Epithelial cell of proximal tubule (primary cell): ENCODE measurements around the gene MAP2K7. TPM values are rescaled to one million over a fixed set of nuclear protein-coding genes. Genes with fewer than 3 reads are reported as not detected.

Source experiments
- DNase-seq: peaks from one replicate; pipeline ENCODE4 v3.0.0-alpha.2; 2011; ENCODE audit warnings: low read depth
- H3K4me3 ChIP-seq: 2 replicates; pipeline ENCODE4 v1.5.1; 2011; ENCODE audit warnings: low read depth, mild to moderate bottlenecking, low read length
- total RNA-seq: library from RNA; depleted of rRNA; stranded (reverse); fragments of >200 nt; gene quantifications from 2 replicates; pipeline ENCODE4 v1.2.3, GENCODE V29; 2015
- TF ChIP-seq, protein P1 (sequence below): conservative IDR thresholded peaks from 2 replicates; pipeline ENCODE4 v1.5.1; 2012; ENCODE audit warnings: low read depth, mild to moderate bottlenecking, low read length

The MAP2K7 gene
- total RNA-seq, 1 donor from 2014 or later = 7.6 TPM

DNA sequence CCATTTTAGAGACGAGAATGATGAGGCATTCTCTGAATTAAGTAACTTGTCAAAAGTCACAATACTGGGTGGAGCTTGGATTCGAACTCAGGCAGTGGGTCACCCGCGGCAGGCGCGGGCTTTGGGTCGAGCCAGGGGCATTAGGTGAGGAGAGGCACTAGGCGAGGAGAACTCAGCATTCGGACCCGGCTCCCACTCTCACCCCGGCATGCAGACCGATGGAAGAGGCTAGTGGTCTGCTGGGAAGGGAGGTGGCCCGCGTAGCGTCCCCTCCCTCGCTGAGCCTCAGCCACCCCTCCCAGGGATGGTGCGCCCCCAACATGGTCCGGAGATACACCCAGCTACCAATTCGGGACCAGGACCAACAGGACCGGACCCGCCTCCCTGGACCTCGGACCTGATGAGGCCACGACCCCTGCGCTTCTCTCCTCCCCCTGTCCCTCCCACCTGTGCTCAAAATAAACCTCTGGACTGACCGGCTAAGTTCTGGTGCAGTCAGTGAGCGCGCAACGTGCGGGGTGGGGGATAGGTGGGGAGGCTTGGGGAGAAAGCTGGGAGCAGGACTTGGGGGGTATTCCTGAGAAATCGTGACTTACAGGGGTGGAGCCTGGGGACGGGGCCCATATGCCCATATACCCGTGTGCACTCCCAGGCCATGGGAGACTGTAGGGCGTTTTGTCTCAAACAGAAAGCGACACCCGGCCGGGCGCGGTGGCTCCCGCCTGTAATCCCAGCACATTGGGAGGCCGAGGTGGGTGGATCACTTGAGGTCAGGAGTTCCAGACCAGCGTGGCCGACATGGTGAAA is 15.1 kb downstream of the MAP2K7 start:
- TF ChIP-seq, protein P1, sequence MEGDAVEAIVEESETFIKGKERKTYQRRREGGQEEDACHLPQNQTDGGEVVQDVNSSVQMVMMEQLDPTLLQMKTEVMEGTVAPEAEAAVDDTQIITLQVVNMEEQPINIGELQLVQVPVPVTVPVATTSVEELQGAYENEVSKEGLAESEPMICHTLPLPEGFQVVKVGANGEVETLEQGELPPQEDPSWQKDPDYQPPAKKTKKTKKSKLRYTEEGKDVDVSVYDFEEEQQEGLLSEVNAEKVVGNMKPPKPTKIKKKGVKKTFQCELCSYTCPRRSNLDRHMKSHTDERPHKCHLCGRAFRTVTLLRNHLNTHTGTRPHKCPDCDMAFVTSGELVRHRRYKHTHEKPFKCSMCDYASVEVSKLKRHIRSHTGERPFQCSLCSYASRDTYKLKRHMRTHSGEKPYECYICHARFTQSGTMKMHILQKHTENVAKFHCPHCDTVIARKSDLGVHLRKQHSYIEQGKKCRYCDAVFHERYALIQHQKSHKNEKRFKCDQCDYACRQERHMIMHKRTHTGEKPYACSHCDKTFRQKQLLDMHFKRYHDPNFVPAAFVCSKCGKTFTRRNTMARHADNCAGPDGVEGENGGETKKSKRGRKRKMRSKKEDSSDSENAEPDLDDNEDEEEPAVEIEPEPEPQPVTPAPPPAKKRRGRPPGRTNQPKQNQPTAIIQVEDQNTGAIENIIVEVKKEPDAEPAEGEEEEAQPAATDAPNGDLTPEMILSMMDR = no peak
- H3K4me3 ChIP-seq = peak overlapping the region; percentile 89
- no peak for DNase-seq

DNA sequence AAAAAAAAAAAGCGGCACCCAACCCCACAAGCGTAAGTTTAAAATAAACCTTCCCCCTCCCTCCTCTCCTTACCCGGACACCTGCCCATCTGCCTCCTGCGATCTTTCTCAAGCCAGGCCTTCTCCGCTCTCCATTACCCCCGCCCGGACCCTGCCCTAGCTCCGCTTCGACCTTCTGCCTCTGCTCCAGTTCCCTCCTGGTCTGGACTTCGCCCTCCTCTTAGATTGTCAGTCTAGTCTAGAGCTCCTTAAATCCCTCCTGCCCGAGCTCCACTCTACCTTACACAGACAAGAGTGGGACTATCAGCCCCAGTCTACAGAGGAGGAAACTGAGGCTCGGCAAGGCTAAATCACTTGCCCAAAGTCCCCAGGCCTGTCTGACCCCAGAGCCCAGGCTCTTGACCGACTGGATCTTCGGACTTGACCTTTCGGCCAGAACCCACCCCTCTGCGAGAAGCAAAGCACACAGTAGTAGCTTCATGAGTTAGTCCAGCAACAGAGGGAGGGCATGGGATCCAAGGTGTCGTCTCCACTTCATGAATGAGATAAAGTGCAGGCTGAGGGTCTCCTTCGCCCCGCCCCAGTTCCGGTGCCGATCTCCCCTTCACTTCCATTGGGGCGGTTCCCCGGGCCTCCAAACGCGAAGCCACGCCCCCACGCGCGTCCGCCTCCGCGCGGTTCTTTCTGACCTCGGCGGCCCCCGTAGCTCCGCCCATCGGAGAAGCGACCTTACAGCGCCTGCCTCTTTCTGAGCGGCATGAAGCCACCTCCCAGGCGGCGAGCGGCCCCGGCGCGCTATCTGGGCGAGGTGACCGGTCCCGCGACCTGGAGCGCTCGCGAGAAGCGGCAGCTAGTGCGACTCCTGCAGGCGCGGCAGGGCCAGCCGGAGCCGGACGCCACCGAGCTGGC is 16.2 kb downstream of the MAP2K7 start, which contains the start of gene SNAPC2:
TSS of gene SNAPC2 (plus strand) at position 729 of the 909 bp plus-strand sequence. CDS start at position 758, 29 bp downstream.
- TF ChIP-seq, protein P1 = no peak
- DNase-seq = no peak
- H3K4me3 ChIP-seq = peak within 1 kb of the TSS; percentile 89

DNA sequence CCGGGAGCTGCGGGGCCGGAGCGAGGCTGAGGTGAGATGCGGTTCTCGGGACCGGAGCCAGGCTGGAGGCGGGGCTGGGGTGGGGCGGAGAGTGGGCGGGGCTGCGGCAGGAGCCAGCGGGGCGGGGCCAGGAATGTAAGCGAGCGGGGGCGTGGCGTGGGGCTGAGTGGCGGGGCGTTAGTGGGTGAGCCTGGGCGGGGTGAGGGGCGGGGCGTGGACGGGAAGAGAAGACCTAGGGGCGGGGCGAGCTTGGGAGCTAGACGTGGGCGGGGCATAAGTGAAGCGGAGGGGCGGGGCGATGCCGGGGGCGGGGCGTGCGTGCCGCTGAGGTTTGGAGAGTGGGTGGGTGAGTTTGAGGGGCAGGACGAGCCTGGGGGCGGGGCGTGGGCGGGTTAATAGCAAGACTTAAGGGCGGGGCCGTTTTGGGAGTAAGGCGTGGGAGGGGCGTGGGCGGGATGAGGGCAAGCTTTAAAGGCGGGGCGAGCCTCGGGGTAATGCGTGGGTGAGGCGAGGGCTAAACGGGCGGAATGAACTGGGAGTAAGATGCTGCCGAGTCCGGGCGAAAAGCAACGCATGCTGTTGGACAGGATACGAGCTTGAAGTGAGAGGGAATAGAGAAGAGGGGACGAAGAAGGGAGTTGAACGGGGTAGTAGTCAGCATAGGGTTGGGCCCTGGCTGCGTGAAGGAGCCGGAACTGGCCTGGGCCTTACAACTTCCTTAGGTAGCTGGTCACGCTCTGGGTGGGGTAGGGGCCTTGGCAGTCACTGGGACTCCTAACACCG is 17.0 kb downstream of the MAP2K7 start:
- TF ChIP-seq, protein P1 = no peak
- no peak for DNase-seq
- H3K4me3 ChIP-seq = peak overlapping the region; percentile 89

DNA sequence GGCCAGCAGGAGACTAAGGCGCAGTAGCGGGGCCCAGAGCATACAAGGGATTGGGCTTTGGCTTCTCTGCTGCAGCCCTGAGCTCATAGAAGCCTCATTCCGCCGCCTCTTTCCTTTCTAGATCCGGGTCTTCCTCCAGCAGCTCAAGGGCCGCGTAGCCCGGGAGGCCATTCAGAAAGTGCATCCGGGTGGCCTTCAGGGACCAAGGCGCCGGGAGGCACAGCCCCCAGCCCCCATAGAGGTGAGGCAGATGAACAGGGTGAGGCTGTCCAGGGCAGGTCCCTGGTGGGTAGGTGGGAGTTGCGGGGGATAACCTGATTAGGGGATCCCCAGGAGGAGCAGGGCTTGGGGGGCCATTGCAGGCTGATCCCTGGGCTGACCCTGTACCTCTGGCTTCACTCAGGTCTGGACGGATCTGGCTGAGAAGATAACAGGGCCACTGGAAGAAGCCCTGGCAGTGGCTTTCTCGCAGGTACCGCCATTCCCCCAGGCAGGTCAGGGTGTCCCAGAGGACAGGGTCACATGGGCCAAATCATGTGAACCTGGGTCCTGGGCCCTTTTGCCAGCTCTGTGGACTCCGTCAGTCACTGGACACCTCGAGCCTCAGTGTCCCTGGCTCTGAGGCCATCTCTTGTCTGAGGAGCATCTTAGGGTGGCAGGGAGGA is 17.8 kb downstream of the MAP2K7 start:
- no peak for DNase-seq
- TF ChIP-seq, protein P1 = no peak
- H3K4me3 ChIP-seq = peak overlapping the region; percentile 51

DNA sequence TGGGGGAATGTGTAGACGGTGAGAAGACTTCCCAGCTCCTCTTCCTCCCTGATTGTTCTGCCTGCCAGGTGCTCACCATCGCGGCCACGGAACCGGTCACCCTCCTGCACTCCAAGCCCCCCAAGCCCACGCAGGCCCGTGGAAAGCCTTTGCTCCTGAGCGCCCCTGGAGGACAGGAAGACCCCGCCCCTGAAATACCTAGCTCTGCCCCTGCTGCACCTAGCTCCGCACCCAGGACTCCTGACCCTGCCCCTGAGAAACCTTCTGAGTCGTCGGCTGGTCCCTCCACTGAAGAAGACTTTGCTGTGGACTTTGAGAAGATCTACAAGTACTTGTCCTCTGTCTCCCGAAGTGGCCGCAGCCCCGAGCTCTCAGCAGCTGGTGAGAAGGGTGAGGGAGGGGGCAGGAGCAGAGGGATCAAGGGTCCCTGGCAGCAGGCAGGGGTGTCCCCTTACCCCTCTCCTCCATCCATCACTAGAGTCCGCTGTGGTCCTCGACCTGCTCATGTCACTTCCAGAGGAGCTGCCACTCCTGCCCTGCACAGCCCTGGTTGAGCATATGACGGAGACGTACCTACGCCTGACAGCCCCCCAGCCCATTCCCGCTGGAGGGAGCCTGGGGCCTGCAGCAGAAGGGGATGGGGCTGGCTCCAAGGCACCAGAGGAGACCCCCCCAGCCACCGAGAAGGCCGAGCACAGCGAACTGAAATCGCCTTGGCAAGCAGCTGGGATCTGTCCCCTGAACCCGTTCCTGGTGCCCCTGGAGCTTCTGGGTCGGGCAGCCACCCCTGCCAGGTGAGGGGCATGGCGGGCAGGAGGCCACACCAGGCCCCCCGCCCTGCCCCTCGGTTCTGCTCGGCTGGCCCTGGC is 18.5 kb downstream of the MAP2K7 start:
- TF ChIP-seq, protein P1 = no peak
- no peak for DNase-seq
- no peak overlapping the region for H3K4me3 ChIP-seq
